ENCODE data around the gene HPGDS.

DNA sequence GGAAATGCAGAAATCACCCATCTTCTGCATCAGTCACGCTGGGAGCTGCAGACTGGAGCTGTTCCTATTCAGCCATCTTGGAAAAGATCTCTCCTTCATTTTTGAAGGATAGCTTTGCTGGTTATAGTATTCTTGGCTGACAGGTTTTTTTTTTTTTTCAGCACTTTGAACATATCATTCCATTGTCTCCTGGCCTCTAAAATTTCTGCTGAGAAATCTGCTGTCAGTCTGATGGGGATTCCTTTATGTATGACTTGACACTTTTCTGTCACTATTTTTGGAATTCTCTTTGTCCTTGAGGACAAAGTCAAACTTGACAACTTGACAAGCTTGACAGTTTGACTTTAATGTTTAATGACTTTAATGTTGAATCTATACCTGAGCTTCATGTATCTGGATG, 16.8 kb downstream of the HPGDS start:
- no peak for TF ChIP-seq CTCF (IDR thresholded peaks at IDR 0.05)
- no peak for TF ChIP-seq POLR2A (IDR thresholded peaks at IDR 0.05)

All from Peyer's patch (tissue), 4 donors.